Astrocyte (in vitro differentiated cells and primary cell): ENCODE data around the gene TMUB1.

Source experiments
- CTCF ChIP-seq: IDR thresholded peaks from 2 replicates; pipeline ENCODE4 v1.5.1; 2011; ENCODE audit warnings: low read depth, mild to moderate bottlenecking, inconsistent platforms, low read length, moderate library complexity; ENCODE audit not compliant: insufficient read depth
- EZH2 ChIP-seq: IDR thresholded peaks from 2 replicates; pipeline ENCODE4 v1.6.1; 2012; ENCODE audit warnings: mild to moderate bottlenecking, low read length, inconsistent platforms; ENCODE audit not compliant: insufficient read depth

GRCh38 chr7:151045262-151045661, 38.0 kb downstream of the TMUB1 start:
- no peak for TF ChIP-seq CTCF
- TF ChIP-seq EZH2, result no peak
